Measurements from ENCODE around the gene TPST1. TPM values are rescaled to one million over a fixed set of nuclear protein-coding genes. Genes with fewer than 3 reads are reported as not detected.

The TPST1 gene
- total RNA-seq, 1 donor, result 137 TPM

DNA sequence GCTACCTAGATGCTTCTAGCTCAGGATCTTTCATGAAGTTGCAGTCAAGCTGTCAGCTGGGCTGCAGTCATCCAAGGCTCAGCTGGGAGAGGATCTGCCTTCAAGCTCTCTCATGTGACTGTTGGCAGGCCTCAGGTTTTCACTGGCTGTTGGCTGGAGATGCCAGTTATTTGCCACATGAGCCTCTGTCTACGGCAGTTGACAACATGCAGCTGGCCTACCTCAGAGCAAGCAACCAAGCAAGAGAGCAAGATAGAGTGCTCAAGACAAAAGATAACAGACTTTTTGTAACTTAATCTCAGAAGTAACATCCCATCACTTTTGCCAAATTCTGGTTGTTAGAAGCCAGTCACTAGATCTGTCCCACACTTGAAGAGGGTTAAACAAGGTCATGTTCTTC, 125.8 kb downstream of the TPST1 start:
- H3K4me1 ChIP-seq (ENCODE audit: insufficient read depth, low read length), result peaks cover 27% of the 10 kb centered on the region
- no peak overlapping the region for H3K4me2 ChIP-seq (ENCODE audit: insufficient read depth, low read length)
- TF ChIP-seq CTCF (IDR thresholded peaks at IDR 0.05; ENCODE audit: extremely low read depth, low read depth, low read length), result no peak
- no peak overlapping the region for H2AFZ ChIP-seq (ENCODE audit: low read length)
- H3K27ac ChIP-seq (ENCODE audit: low read depth, low read length), result peak overlapping the region; percentile 2
- DNase-seq (ENCODE audit: insufficient read length, low spot score, missing footprints), result no peak
- no peak overlapping the region for H3K4me3 ChIP-seq (ENCODE audit: insufficient read depth, low read length)
- H3K27me3 ChIP-seq (ENCODE audit: insufficient read depth, low read length), result no peaks in the 10 kb centered on the region
- peaks cover 15% of the 10 kb centered on the region for H3K79me2 ChIP-seq (ENCODE audit: insufficient read depth, low read length)
- no peaks in the 10 kb centered on the region for H3K9me3 ChIP-seq (ENCODE audit: low read depth, low read length)
- no peaks in the 10 kb centered on the region for H3K36me3 ChIP-seq (ENCODE audit: insufficient read depth, low read length)
- peaks cover 4% of the 10 kb centered on the region for H4K20me1 ChIP-seq (ENCODE audit: insufficient read depth, low read length)

DNA sequence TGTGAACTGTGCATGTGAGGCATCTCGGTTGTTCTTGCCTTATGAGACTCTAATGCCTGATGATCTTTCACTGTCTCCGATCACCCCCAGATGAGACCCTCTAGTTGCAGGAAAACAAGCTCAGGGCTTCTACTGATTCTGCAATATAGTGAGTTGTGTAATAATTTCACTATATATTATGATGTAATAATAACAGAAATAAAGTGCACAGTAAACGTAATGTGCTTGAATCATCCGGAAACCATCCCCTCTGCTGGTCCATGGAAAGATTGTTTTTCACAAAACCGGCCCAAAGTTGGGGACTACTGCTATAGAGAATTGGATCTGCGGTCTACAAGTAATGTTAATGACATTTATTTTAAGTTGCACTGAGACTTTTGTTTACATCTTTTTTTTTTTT, 126.7 kb downstream of the TPST1 start:
- Histone ChIP-seq H2AFZ (ENCODE audit: low read length) (no peak overlapping the region), H3K9me3 (ENCODE audit: low read depth, low read length) (no peaks in the 10 kb centered on the region), H3K36me3 (ENCODE audit: insufficient read depth, low read length) (no peaks in the 10 kb centered on the region), H3K79me2 (ENCODE audit: insufficient read depth, low read length) (peaks cover 15% of the 10 kb centered on the region), H3K4me2 (ENCODE audit: insufficient read depth, low read length) (no peak overlapping the region), H3K4me3 (ENCODE audit: insufficient read depth, low read length) (no peak overlapping the region), H3K27me3 (ENCODE audit: insufficient read depth, low read length) (no peaks in the 10 kb centered on the region), H3K27ac (ENCODE audit: low read depth, low read length) (no peak overlapping the region), H3K4me1 (ENCODE audit: insufficient read depth, low read length) (peaks cover 18% of the 10 kb centered on the region), H4K20me1 (ENCODE audit: insufficient read depth, low read length) (no peaks in the 10 kb centered on the region)
- no peak for DNase-seq (ENCODE audit: insufficient read length, low spot score, missing footprints)
- TF ChIP-seq CTCF (IDR thresholded peaks at IDR 0.05; ENCODE audit: extremely low read depth, low read depth, low read length), result no peak

DNA sequence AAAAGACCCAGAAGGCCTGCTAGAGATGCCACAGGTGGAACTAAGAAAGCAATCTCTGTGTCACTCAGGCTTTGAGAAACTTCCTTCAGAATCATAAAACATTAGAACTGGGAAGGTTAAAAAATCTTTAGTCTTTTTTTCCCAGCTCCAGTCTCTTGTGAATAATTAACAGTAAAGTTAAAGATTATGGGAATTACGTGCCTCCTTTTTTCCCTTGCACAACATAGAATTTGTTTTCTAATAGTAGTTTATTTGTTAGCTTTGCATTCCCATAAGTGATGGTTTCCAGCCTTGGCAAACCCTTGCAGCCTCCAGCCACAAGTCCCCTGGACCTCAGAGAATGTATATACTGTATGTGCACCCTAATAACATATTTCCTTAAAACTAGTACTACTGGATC, 128.3 kb downstream of the TPST1 start:
- Histone ChIP-seq H3K4me2 (ENCODE audit: insufficient read depth, low read length) (no peak overlapping the region), H2AFZ (ENCODE audit: low read length) (no peak overlapping the region), H3K4me1 (ENCODE audit: insufficient read depth, low read length) (peaks cover 10% of the 10 kb centered on the region), H3K79me2 (ENCODE audit: insufficient read depth, low read length) (peaks cover 11% of the 10 kb centered on the region), H3K27me3 (ENCODE audit: insufficient read depth, low read length) (no peaks in the 10 kb centered on the region), H3K4me3 (ENCODE audit: insufficient read depth, low read length) (no peak overlapping the region), H3K36me3 (ENCODE audit: insufficient read depth, low read length) (no peaks in the 10 kb centered on the region), H3K27ac (ENCODE audit: low read depth, low read length) (no peak overlapping the region), H4K20me1 (ENCODE audit: insufficient read depth, low read length) (no peaks in the 10 kb centered on the region), H3K9me3 (ENCODE audit: low read depth, low read length) (no peaks in the 10 kb centered on the region)
- DNase-seq (ENCODE audit: insufficient read length, low spot score, missing footprints), result no peak
- TF ChIP-seq CTCF (IDR thresholded peaks at IDR 0.05; ENCODE audit: extremely low read depth, low read depth, low read length), result no peak

DNA sequence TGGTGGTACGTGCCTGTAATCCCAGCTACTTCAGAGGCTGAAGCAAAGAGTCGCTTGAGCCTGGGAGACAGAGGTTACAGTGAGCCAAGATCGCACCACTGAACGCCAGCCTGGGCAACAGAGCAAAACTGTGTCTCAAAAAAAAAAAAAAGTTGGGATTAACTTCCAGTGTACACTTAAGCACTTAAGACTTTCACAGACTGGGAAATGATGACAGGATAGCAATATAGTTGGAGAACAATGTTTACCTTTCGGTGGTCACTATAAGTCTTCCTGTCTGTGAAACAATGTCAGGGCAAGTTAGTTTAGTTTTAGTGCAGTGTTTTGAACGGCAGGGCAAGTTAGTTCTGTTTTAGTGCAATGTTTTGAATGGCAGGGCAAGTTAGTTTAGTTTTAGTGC, 130.2 kb downstream of the TPST1 start:
- DNase-seq (ENCODE audit: insufficient read length, low spot score, missing footprints), result no peak
- Histone ChIP-seq H3K36me3 (ENCODE audit: insufficient read depth, low read length) (no peaks in the 10 kb centered on the region), H2AFZ (ENCODE audit: low read length) (no peak overlapping the region), H3K4me2 (ENCODE audit: insufficient read depth, low read length) (no peak overlapping the region), H4K20me1 (ENCODE audit: insufficient read depth, low read length) (no peaks in the 10 kb centered on the region), H3K4me1 (ENCODE audit: insufficient read depth, low read length) (peaks cover 10% of the 10 kb centered on the region), H3K4me3 (ENCODE audit: insufficient read depth, low read length) (no peak overlapping the region), H3K9me3 (ENCODE audit: low read depth, low read length) (no peaks in the 10 kb centered on the region), H3K27me3 (ENCODE audit: insufficient read depth, low read length) (no peaks in the 10 kb centered on the region), H3K27ac (ENCODE audit: low read depth, low read length) (no peak overlapping the region), H3K79me2 (ENCODE audit: insufficient read depth, low read length) (peaks cover 5% of the 10 kb centered on the region)
- no peak for TF ChIP-seq CTCF (IDR thresholded peaks at IDR 0.05; ENCODE audit: extremely low read depth, low read depth, low read length)

Data from osteoblast (primary cell).